Measurements from ENCODE around the gene EDEM3. TPM values are rescaled to one million over a fixed set of nuclear protein-coding genes. Genes with fewer than 3 reads are reported as not detected.

The EDEM3 gene
- polyA plus RNA-seq, 3 donors: 15.5 to 21.9 (median 18.0) TPM

GRCh38 chr1:184644771-184645170, 109.9 kb downstream of the EDEM3 start:
- no peaks in the 10 kb centered on the region for H3K79me2 ChIP-seq (ENCODE audit: insufficient read depth, low read length)
- no peaks in the 10 kb centered on the region for H3K9me3 ChIP-seq (replicated peaks in 1 of 2; ENCODE audit: control insufficient read depth in 1 of 2, insufficient read depth in 1 of 2, low read length in 2 of 2)
- H3K4me1 Mint-ChIP-seq: peaks cover 31% of the 10 kb centered on the region
- no peak overlapping the region for H3K4me3 Mint-ChIP-seq
- TF ChIP-seq, protein P1, sequence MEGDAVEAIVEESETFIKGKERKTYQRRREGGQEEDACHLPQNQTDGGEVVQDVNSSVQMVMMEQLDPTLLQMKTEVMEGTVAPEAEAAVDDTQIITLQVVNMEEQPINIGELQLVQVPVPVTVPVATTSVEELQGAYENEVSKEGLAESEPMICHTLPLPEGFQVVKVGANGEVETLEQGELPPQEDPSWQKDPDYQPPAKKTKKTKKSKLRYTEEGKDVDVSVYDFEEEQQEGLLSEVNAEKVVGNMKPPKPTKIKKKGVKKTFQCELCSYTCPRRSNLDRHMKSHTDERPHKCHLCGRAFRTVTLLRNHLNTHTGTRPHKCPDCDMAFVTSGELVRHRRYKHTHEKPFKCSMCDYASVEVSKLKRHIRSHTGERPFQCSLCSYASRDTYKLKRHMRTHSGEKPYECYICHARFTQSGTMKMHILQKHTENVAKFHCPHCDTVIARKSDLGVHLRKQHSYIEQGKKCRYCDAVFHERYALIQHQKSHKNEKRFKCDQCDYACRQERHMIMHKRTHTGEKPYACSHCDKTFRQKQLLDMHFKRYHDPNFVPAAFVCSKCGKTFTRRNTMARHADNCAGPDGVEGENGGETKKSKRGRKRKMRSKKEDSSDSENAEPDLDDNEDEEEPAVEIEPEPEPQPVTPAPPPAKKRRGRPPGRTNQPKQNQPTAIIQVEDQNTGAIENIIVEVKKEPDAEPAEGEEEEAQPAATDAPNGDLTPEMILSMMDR (IDR thresholded peaks at IDR 0.05): no peak
- peaks cover 0 to 3% (median 0%) of the 10 kb centered on the region in 7 donors for H3K9me3 Mint-ChIP-seq
- peaks cover 13 to 15% of the 10 kb centered on the region in 2 donors for H3K4me1 ChIP-seq (ENCODE audit: control insufficient read depth in 1 of 2, insufficient read depth in 2 of 2, low read length in 2 of 2)
- DNase-seq: no peak
- 95% methylated on average over 7 of the region's 11 CpGs for WGBS (ENCODE audit: insufficient coverage)
- H3K9ac ChIP-seq (ENCODE audit: insufficient read depth, low read length, poor library complexity, severe bottlenecking): no peak overlapping the region
- H3K27me3 ChIP-seq (ENCODE audit: control insufficient read depth in 2 of 2, insufficient read depth in 2 of 2, low read length in 2 of 2): no peaks in the 10 kb centered on the region
- H4K20me1 ChIP-seq (ENCODE audit: insufficient read depth, low read length): no peaks in the 10 kb centered on the region
- H3K36me3 ChIP-seq (replicated peaks in 1 of 2; ENCODE audit: control insufficient read depth in 1 of 2, insufficient read depth in 2 of 2, low read length in 2 of 2): no peaks in the 10 kb centered on the region
- no peak overlapping the region for H3K27ac Mint-ChIP-seq
- H3K27ac ChIP-seq (ENCODE audit: low read depth in 1 of 2, low read length in 2 of 2): no peak overlapping the region
- H3K36me3 Mint-ChIP-seq: no peaks in the 10 kb centered on the region
- intact Hi-C loops (cut with micrococcal nuclease): no loop called here
- no peak overlapping the region for H2AFZ ChIP-seq (ENCODE audit: insufficient read depth, low read depth, low read length, poor library complexity, severe bottlenecking)
- H3K27me3 Mint-ChIP-seq (ENCODE audit: low read depth in 3 of 3): peaks cover 2 to 7% (median 4%) of the 10 kb centered on the region in 3 donors
- H3K4me3 ChIP-seq (replicated peaks in 1 of 3; ENCODE audit: low read depth in 2 of 3, low read length in 3 of 3): no peak overlapping the region
- H3K4me2 ChIP-seq (replicated peaks; ENCODE audit: extremely low read depth, low read length, poor library complexity, severe bottlenecking): no peak overlapping the region

DNA sequence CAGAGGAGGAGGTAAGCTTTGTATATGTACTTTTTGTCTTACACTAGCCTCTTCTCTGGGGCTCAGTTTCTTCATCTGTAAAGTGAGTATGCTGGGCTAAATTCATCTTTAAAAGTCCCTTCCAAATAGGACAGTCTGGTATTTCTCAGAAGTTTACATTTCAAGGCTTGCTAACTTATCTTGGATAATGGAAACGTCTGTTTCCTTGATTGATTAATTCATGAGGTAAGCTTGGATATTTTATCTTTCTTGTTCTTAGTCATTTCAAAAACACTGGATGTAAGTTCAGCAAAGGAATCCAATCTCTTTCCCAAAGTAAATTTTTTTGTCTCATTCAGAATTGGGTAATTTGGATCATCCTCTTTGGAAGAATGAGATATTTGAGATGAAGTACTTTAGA, 111.0 kb downstream of the EDEM3 start:
- Mint-ChIP-seq H3K4me1 (peaks cover 28% of the 10 kb centered on the region), H3K4me3 (no peak overlapping the region), H3K27me3 (ENCODE audit: low read depth in 3 of 3) (peaks cover 2 to 9% (median 4%) of the 10 kb centered on the region in 3 donors), H3K27ac (no peak overlapping the region), H3K36me3 (no peaks in the 10 kb centered on the region), H3K9me3 (peaks cover 0 to 4% (median 3%) of the 10 kb centered on the region in 7 donors)
- TF ChIP-seq, protein P1 (IDR thresholded peaks at IDR 0.05): no peak
- no peak overlapping the region for H3K27ac ChIP-seq (ENCODE audit: low read depth in 1 of 2, low read length in 2 of 2)
- no peaks in the 10 kb centered on the region for H4K20me1 ChIP-seq (ENCODE audit: insufficient read depth, low read length)
- H3K36me3 ChIP-seq (replicated peaks in 1 of 2; ENCODE audit: control insufficient read depth in 1 of 2, insufficient read depth in 2 of 2, low read length in 2 of 2): no peaks in the 10 kb centered on the region
- H3K27me3 ChIP-seq (ENCODE audit: control insufficient read depth in 2 of 2, insufficient read depth in 2 of 2, low read length in 2 of 2): no peaks in the 10 kb centered on the region
- no peak overlapping the region for H3K4me2 ChIP-seq (replicated peaks; ENCODE audit: extremely low read depth, low read length, poor library complexity, severe bottlenecking)
- intact Hi-C loops (cut with micrococcal nuclease): no loop called here
- H2AFZ ChIP-seq (ENCODE audit: insufficient read depth, low read depth, low read length, poor library complexity, severe bottlenecking): no peak overlapping the region
- H3K4me3 ChIP-seq (replicated peaks in 1 of 3; ENCODE audit: low read depth in 2 of 3, low read length in 3 of 3): no peak overlapping the region
- H3K79me2 ChIP-seq (ENCODE audit: insufficient read depth, low read length): no peaks in the 10 kb centered on the region
- no peak overlapping the region for H3K9ac ChIP-seq (ENCODE audit: insufficient read depth, low read length, poor library complexity, severe bottlenecking)
- peaks cover 6 to 8% of the 10 kb centered on the region in 2 donors for H3K4me1 ChIP-seq (ENCODE audit: control insufficient read depth in 1 of 2, insufficient read depth in 2 of 2, low read length in 2 of 2)
- WGBS (ENCODE audit: insufficient coverage): no CpG with 5 or more reads among the region's 1 CpG
- no peaks in the 10 kb centered on the region for H3K9me3 ChIP-seq (replicated peaks in 1 of 2; ENCODE audit: control insufficient read depth in 1 of 2, insufficient read depth in 1 of 2, low read length in 2 of 2)
- no peak for DNase-seq
